OCI-LY3 (cell line): ENCODE results near the gene GNAT3.

Experiments used
- H2AFZ ChIP-seq: fragments of 200-600, 300-600 bp; shearing (Covaris generic); 2 replicates; pipeline ENCODE4 v1.6.0; 2014; ENCODE audit warnings: antibody characterized with exemption, low read depth, low read length
- H3K27ac ChIP-seq: fragments of 200-600, 300-600 bp; sonication (generic); 2 replicates; pipeline ENCODE4 v1.5.1; 2014; ENCODE audit warnings: mild to moderate bottlenecking, low read length, moderate library complexity, mixed read lengths
- H3K27me3 ChIP-seq: fragments of 200-600, 300-600 bp; sonication (generic); 2 replicates; pipeline ENCODE4 v1.6.1; 2014; ENCODE audit warnings: low read depth, low read length, mixed read lengths
- H3K36me3 ChIP-seq: fragments of 200-600, 300-600 bp; sonication (generic); replicated peaks from 2 replicates; pipeline ENCODE3; 2014; ENCODE audit warnings: low read depth, low read length, mixed read lengths
- H3K4me1 ChIP-seq: fragments of 300-600, 200-600 bp; sonication (generic); 2 replicates; pipeline ENCODE4 v1.6.1; 2014; ENCODE audit warnings: low read length, mixed read lengths
- H3K4me2 ChIP-seq: fragments of 200-600, 300-600 bp; sonication (generic); 2 replicates; pipeline ENCODE4 v1.6.1; 2014; ENCODE audit warnings: low read length, mixed read lengths
- H3K4me3 ChIP-seq: fragments of 300-600, 200-600 bp; sonication (generic); 2 replicates; pipeline ENCODE4 v1.5.1; 2014; ENCODE audit warnings: antibody characterized with exemption, mild to moderate bottlenecking, low read length, moderate library complexity
- H3K79me2 ChIP-seq: fragments of 300-600, 200-600 bp; shearing (Covaris generic); 2 replicates; pipeline ENCODE4 v1.6.1; 2014; ENCODE audit warnings: mild to moderate bottlenecking, low read length, mixed read lengths
- H3K9ac ChIP-seq: fragments of 300-600, 200-600 bp; shearing (Covaris generic); 2 replicates; pipeline ENCODE4 v1.6.0; 2014; ENCODE audit warnings: mild to moderate bottlenecking, low read length, moderate library complexity
- H3K9me3 ChIP-seq: fragments of 200-600, 300-600 bp; shearing (Covaris generic); 2 replicates; pipeline ENCODE4 v1.6.1; 2014; ENCODE audit warnings: low read length, mixed read lengths; ENCODE audit not compliant: insufficient read depth
- H4K20me1 ChIP-seq: fragments of 200-600, 300-600 bp; sonication (generic); 2 replicates; pipeline ENCODE4 v1.6.1; 2016; ENCODE audit warnings: low read length, mixed read lengths; ENCODE audit not compliant: insufficient read depth
- EZH2phosphoT487 ChIP-seq: fragments of 200-600 bp; shearing (Covaris generic); IDR thresholded peaks from 2 replicates; pipeline ENCODE4 v1.6.1; 2018; ENCODE audit warnings: antibody characterized with exemption, mixed run types, low read depth
- TF ChIP-seq, protein P1 (sequence below): fragments of 200-600, 300-600 bp; sonication (generic); IDR thresholded peaks from 2 replicates; pipeline ENCODE4 v1.5.1; 2014; ENCODE audit warnings: antibody characterized with exemption, low read length, low read depth

GNAT3 gene

DNA sequence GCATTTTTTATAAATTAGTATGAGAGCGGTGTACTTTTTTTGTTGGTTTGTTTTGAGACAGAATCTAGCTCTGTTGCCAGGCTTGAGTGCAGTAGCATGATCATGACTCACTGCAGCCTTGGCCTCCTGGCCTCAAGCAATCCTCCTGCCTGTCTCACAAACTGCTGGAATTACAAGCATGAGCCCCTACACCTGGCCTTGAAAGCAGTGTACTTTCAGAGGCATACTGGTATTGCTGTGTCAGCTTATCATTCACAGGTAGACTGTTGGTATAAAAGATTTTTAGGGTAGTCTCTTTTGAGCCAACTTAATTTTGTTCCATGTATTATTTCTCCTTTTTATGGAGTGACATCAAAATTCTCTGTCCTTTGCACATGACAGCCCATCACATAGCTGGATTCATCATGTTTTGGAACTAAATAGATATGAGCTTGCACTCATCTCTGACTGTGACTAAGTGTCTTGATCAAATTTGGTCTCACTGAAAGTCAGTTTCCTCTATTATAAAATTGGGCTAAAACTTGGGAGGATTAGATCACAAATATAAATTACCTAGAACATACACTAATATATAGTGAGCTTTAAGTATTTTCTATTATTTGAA is 12.4 kb downstream of the GNAT3 start:
- no peak overlapping the region for H3K4me3 ChIP-seq
- no peak overlapping the region for H3K9ac ChIP-seq
- no peaks in the 10 kb centered on the region for H3K79me2 ChIP-seq
- H2AFZ ChIP-seq, result no peak overlapping the region
- no peak overlapping the region for H3K27ac ChIP-seq
- H3K9me3 ChIP-seq, result no peaks in the 10 kb centered on the region
- H3K27me3 ChIP-seq, result no peaks in the 10 kb centered on the region
- no peak overlapping the region for H3K4me2 ChIP-seq
- no peaks in the 10 kb centered on the region for H4K20me1 ChIP-seq
- TF ChIP-seq EZH2phosphoT487, result no peak
- TF ChIP-seq, protein P1, sequence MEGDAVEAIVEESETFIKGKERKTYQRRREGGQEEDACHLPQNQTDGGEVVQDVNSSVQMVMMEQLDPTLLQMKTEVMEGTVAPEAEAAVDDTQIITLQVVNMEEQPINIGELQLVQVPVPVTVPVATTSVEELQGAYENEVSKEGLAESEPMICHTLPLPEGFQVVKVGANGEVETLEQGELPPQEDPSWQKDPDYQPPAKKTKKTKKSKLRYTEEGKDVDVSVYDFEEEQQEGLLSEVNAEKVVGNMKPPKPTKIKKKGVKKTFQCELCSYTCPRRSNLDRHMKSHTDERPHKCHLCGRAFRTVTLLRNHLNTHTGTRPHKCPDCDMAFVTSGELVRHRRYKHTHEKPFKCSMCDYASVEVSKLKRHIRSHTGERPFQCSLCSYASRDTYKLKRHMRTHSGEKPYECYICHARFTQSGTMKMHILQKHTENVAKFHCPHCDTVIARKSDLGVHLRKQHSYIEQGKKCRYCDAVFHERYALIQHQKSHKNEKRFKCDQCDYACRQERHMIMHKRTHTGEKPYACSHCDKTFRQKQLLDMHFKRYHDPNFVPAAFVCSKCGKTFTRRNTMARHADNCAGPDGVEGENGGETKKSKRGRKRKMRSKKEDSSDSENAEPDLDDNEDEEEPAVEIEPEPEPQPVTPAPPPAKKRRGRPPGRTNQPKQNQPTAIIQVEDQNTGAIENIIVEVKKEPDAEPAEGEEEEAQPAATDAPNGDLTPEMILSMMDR, result no peak
- no peaks in the 10 kb centered on the region for H3K36me3 ChIP-seq
- no peaks in the 10 kb centered on the region for H3K4me1 ChIP-seq

DNA sequence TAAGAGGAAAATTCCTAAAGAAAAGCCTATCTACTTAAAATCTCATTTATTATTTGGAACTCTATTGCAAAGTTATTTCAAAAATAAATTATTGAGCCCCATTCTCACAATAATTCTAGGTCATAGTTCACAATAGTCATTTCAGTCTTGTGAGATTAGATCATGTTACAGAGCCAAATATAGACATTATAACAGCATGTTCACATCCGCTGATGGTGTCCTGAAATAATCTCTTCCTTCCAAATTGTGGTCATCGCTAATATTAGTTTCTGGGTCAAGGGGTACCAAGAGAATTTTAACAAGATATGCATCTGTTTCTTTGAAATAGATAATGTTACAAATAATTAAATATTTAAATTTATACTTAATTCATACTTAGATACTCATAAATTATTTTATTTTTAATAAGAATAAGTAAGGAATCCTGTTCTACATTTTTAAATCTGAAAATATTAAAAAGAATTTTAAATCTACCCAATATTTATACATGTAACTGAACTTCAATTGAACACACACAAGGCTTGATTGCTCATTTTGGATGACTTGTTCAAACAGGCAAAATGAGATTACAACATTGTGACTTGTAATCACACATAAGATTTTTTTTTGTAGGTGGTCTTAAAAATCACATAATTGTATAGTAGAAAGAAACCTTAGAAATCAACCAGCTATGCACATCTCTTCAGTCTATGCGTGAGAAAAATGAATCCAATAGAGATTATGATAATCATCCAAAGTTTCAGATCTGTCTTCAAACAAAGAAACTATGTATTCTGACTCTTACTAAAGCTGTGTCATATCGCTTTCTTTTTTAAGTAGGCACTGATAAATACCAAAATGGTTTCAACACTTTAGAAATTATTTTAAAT is 13.1 kb downstream of the GNAT3 start:
- no peaks in the 10 kb centered on the region for H3K27me3 ChIP-seq

DNA sequence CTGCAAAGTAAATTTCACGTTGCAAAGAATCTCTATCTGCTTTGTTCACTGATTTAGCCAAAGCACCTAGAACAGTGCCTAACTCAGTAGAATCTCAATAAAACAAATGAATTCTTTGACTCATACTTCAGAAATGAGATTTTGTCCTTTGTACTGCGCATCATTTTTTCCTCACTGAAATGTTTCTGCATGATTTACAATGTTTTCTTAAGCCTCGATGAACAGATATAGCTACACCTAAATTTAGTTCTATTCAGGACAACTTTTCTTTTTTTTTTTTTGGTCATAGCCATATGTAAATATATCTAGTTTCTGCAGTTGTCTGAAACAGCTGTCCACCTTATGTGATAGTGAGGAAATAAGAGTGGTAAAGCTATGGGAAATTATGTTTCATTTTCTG is 15.3 kb downstream of the GNAT3 start:
- Histone ChIP-seq H3K4me3 (no peak overlapping the region), H3K79me2 (no peaks in the 10 kb centered on the region), H3K9ac (no peak overlapping the region), H3K27ac (no peak overlapping the region), H3K36me3 (no peaks in the 10 kb centered on the region), H3K9me3 (no peaks in the 10 kb centered on the region), H3K27me3 (no peaks in the 10 kb centered on the region), H3K4me2 (no peak overlapping the region), H2AFZ (no peak overlapping the region), H3K4me1 (no peaks in the 10 kb centered on the region), H4K20me1 (no peaks in the 10 kb centered on the region)
- no peak for TF ChIP-seq EZH2phosphoT487
- TF ChIP-seq, protein P1, result no peak

More for the DNA sequence above, 13.1 kb downstream of the GNAT3 start:
- Histone ChIP-seq H3K36me3 (no peaks in the 10 kb centered on the region), H3K4me2 (no peak overlapping the region), H4K20me1 (no peaks in the 10 kb centered on the region), H3K9me3 (no peaks in the 10 kb centered on the region), H3K4me1 (no peaks in the 10 kb centered on the region), H3K9ac (no peak overlapping the region), H3K4me3 (no peak overlapping the region), H3K79me2 (no peaks in the 10 kb centered on the region), H2AFZ (no peak overlapping the region), H3K27ac (no peak overlapping the region)
- TF ChIP-seq EZH2phosphoT487, result no peak
- TF ChIP-seq, protein P1, result no peak

DNA sequence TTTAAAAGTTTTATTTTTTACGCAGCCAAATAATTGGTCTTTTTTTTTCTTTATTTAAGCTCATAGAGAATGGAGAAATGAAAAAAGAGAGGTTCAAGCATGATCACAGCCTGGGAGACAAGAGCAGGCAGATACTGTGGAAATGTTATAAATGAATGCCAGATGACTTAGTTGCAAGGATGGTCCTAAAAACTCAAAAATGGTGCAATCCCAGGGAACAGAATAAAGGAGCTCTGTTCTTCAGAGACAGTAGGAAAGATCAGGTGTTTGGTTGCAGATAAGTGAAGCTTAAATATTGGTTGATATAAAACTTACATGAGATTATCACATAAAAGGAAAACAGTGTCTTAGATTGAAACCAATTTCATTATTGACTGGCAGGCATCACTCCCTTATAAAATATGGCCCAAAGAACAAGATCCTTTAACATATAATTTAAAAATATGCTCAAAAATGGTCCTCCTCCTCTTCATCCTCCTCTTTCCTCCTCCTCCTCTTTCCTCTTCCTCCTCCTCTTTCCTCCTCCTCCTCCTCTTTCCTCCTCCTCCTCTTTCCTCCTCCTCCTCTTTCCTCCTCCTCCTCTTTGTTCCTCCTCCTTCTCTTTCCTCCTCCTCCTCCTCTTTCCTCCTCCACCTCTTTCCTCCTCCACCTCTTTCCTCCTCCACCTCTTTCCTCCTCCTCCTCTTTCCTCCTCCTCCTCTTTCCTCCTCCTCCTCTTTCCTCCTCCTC is 18.6 kb downstream of the GNAT3 start:
- Histone ChIP-seq H3K4me3 (no peak overlapping the region), H2AFZ (no peak overlapping the region), H3K9ac (no peak overlapping the region), H4K20me1 (no peaks in the 10 kb centered on the region), H3K27ac (no peak overlapping the region), H3K27me3 (no peaks in the 10 kb centered on the region), H3K9me3 (no peaks in the 10 kb centered on the region), H3K79me2 (no peaks in the 10 kb centered on the region), H3K36me3 (no peaks in the 10 kb centered on the region), H3K4me1 (no peaks in the 10 kb centered on the region), H3K4me2 (no peak overlapping the region)
- TF ChIP-seq, protein P1, result no peak
- TF ChIP-seq EZH2phosphoT487, result no peak
